WTC11 (cell line): ENCODE results near the gene SMO. TPM values are rescaled to one million over a fixed set of nuclear protein-coding genes. Genes with fewer than 3 reads are reported as not detected.

Experiments
- ATAC-seq: fragments of 200-7000 bp; cut with Tn5 transposase; 2 replicates; pipeline ENCODE4 v1.10.0; 2021; ENCODE audit warnings: mild to moderate bottlenecking, moderate library complexity
- CTCF ChIA-PET: fragments of 300-600 bp; sonication (Branson Sonifier 250); formaldehyde crosslinking; loops from one replicate; lab custom pipeline; 2021; ENCODE audit warnings: antibody characterized with exemption; lab: Charles Lee
- POLR2A ChIA-PET: fragments of 350-600 bp; sonication (Branson Sonifier 250); formaldehyde crosslinking; loops from one replicate; lab custom pipeline; 2021; ENCODE audit warnings: antibody characterized with exemption; lab: Charles Lee
- DNase-seq: peaks from one replicate; pipeline ENCODE4 v3.0.0; 2021; ENCODE audit warnings: low spot score
- H3K27ac Mint-ChIP-seq: 2 replicates; pipeline ENCODE4 v1.8.0; 2021; ENCODE audit warnings: mixed read lengths
- H3K27me3 Mint-ChIP-seq: 2 replicates; pipeline ENCODE4 v1.8.0; 2021; ENCODE audit warnings: low read depth, mild to moderate bottlenecking, moderate library complexity, mixed read lengths
- H3K36me3 Mint-ChIP-seq: 2 replicates; pipeline ENCODE4 v1.8.0; 2021; ENCODE audit warnings: mixed read lengths
- H3K4me1 Mint-ChIP-seq: 2 replicates; pipeline ENCODE4 v1.8.0; 2022; ENCODE audit warnings: mixed read lengths
- H3K4me3 Mint-ChIP-seq: 2 replicates; pipeline ENCODE4 v1.8.0; 2021; ENCODE audit warnings: mild to moderate bottlenecking, moderate library complexity, mixed read lengths
- H3K9me3 Mint-ChIP-seq: 2 replicates; pipeline ENCODE4 v1.8.0; 2021; ENCODE audit warnings: mixed read lengths
- ATF1 ChIP-seq: sonication (generic); formaldehyde crosslinking; IDR thresholded peaks from 2 replicates; pipeline ENCODE4 v1.8.1; 2023; ENCODE audit warnings: mild to moderate bottlenecking, moderate library complexity, missing genetic modification reagents
- CBFB ChIP-seq: sonication (generic); formaldehyde crosslinking; IDR thresholded peaks from 2 replicates; pipeline ENCODE4 v1.8.1; 2022; ENCODE audit warnings: mild to moderate bottlenecking, low read depth, missing genetic modification reagents
- FOXK1 ChIP-seq: sonication (generic); formaldehyde crosslinking; IDR thresholded peaks from 2 replicates; pipeline ENCODE4 v1.8.0; 2022; ENCODE audit warnings: mild to moderate bottlenecking, moderate library complexity, missing genetic modification reagents
- MAX ChIP-seq: sonication (generic); formaldehyde crosslinking; IDR thresholded peaks from 2 replicates; pipeline ENCODE4 v1.8.0; 2022; ENCODE audit warnings: mild to moderate bottlenecking, missing genetic modification reagents
- NR1H2 ChIP-seq: sonication (generic); formaldehyde crosslinking; IDR thresholded peaks from 2 replicates; pipeline ENCODE4 v1.9.0; 2021; ENCODE audit warnings: mild to moderate bottlenecking, moderate library complexity, missing genetic modification reagents
- NR3C1 ChIP-seq: sonication (generic); formaldehyde crosslinking; conservative IDR thresholded peaks from 2 replicates; pipeline ENCODE4 v1.8.1; 2023; ENCODE audit warnings: low read depth, mild to moderate bottlenecking, missing genetic modification reagents
- SP1 ChIP-seq: sonication (generic); formaldehyde crosslinking; conservative IDR thresholded peaks from 2 replicates; pipeline ENCODE4 v1.8.1; 2022; ENCODE audit warnings: missing genetic modification reagents
- USF1 ChIP-seq: sonication (generic); formaldehyde crosslinking; IDR thresholded peaks from 2 replicates; pipeline ENCODE4 v1.8.0; 2022; ENCODE audit warnings: mild to moderate bottlenecking, missing genetic modification reagents
- ZNF121 ChIP-seq: sonication (generic); formaldehyde crosslinking; IDR thresholded peaks from 2 replicates; pipeline ENCODE4 v1.8.0; 2023; ENCODE audit warnings: missing genetic modification reagents
- ZNF138 ChIP-seq: sonication (generic); formaldehyde crosslinking; conservative IDR thresholded peaks from 2 replicates; pipeline ENCODE4 v1.8.1; 2022; ENCODE audit warnings: mild to moderate bottlenecking, moderate library complexity, missing genetic modification reagents
- ZNF232 ChIP-seq: sonication (generic); formaldehyde crosslinking; IDR thresholded peaks from 2 replicates; pipeline ENCODE4 v1.8.0; 2022; ENCODE audit warnings: mild to moderate bottlenecking, missing genetic modification reagents
- ZNF263 ChIP-seq: sonication (generic); formaldehyde crosslinking; IDR thresholded peaks from 2 replicates; pipeline ENCODE4 v1.8.1; 2022; ENCODE audit warnings: low read depth, mild to moderate bottlenecking, moderate library complexity, missing genetic modification reagents
- total RNA-seq: library from RNA; stranded (reverse); gene quantifications from 3 replicates; pipeline ENCODE4 v1.2.3, GENCODE V29; 2021
- TF ChIP-seq, protein P1 (sequence below): fragments of 250-450 bp; sonication (Bioruptor Pico); IDR thresholded peaks from 2 replicates; pipeline ENCODE4 v1.9.0; 2021; ENCODE audit warnings: mild to moderate bottlenecking, borderline replicate concordance
- TF ChIP-seq, protein P2 (sequence below): sonication (generic); formaldehyde crosslinking; IDR thresholded peaks from 2 replicates; pipeline ENCODE4 v1.8.0; 2022; ENCODE audit warnings: missing genetic modification reagents
- TF ChIP-seq, protein P3 (sequence below): fragments of 250-450 bp; sonication (Bioruptor Pico); IDR thresholded peaks from 2 replicates; pipeline ENCODE4 v1.9.0; 2021; ENCODE audit warnings: mild to moderate bottlenecking
- TF ChIP-seq, protein P4 (sequence below): sonication (generic); formaldehyde crosslinking; conservative IDR thresholded peaks from 2 replicates; pipeline ENCODE4 v1.8.1; 2023; ENCODE audit warnings: mild to moderate bottlenecking, low read depth, missing genetic modification reagents, moderate library complexity
- TF ChIP-seq, protein P5 (sequence below): fragments of 250-450 bp; sonication (Bioruptor Pico); IDR thresholded peaks from 2 replicates; pipeline ENCODE4 v2.1.2; 2022; ENCODE audit warnings: mild to moderate bottlenecking, moderate library complexity

The SMO gene
- total RNA-seq, 1 experiment from 2014 or later: 56.9 TPM

GRCh38 chr7:129176916-129177710, 11.3 kb upstream of the SMO start:
- no peak for TF ChIP-seq ZNF121 (CRISPR knock-in tag)
- Mint-ChIP-seq H3K27me3 (no peaks in the 10 kb centered on the region; the same call in 1 of the 2 replicates), H3K4me3 (no peak overlapping the region), H3K36me3 (peaks cover 4% of the 10 kb centered on the region), H3K9me3 (peaks cover 12% of the 10 kb centered on the region), H3K4me1 (no peaks in the 10 kb centered on the region), H3K27ac (no peak overlapping the region)
- ChIA-PET POLR2A (interaction anchor here (0.7 kb wide), 1 partner anchor 149 kb away, joined by 5 read pairs; no protein-coding TSS in a partner anchor), CTCF (no interaction called here)
- DNase-seq: no peak
- no peak for ATAC-seq

GRCh38 chr7:129184981-129185670, 3.3 kb upstream of the SMO start:
- H3K27me3 Mint-ChIP-seq: peaks cover 30% of the 10 kb centered on the region

GRCh38 chr7:129186749-129187260, 1.6 kb upstream of the SMO start:
- no peak for DNase-seq
- no peak for ATAC-seq
- no peak overlapping the region for H3K27ac Mint-ChIP-seq
- H3K9me3 Mint-ChIP-seq: no peaks in the 10 kb centered on the region
- peaks cover 34% of the 10 kb centered on the region for H3K4me1 Mint-ChIP-seq
- ChIA-PET CTCF (no interaction called here), POLR2A (no interaction called here)
- H3K27me3 Mint-ChIP-seq: peaks cover 30% of the 10 kb centered on the region
- no peaks in the 10 kb centered on the region for H3K36me3 Mint-ChIP-seq
- no peak overlapping the region; the same call in 1 of the 2 replicates for H3K4me3 Mint-ChIP-seq
- TF ChIP-seq USF1 (CRISPR knock-in tag) (no peak), ZNF263 (CRISPR knock-in tag) (no peak), NR1H2 (CRISPR knock-in tag) (no peak), ATF1 (no peak)
- TF ChIP-seq, protein P1, sequence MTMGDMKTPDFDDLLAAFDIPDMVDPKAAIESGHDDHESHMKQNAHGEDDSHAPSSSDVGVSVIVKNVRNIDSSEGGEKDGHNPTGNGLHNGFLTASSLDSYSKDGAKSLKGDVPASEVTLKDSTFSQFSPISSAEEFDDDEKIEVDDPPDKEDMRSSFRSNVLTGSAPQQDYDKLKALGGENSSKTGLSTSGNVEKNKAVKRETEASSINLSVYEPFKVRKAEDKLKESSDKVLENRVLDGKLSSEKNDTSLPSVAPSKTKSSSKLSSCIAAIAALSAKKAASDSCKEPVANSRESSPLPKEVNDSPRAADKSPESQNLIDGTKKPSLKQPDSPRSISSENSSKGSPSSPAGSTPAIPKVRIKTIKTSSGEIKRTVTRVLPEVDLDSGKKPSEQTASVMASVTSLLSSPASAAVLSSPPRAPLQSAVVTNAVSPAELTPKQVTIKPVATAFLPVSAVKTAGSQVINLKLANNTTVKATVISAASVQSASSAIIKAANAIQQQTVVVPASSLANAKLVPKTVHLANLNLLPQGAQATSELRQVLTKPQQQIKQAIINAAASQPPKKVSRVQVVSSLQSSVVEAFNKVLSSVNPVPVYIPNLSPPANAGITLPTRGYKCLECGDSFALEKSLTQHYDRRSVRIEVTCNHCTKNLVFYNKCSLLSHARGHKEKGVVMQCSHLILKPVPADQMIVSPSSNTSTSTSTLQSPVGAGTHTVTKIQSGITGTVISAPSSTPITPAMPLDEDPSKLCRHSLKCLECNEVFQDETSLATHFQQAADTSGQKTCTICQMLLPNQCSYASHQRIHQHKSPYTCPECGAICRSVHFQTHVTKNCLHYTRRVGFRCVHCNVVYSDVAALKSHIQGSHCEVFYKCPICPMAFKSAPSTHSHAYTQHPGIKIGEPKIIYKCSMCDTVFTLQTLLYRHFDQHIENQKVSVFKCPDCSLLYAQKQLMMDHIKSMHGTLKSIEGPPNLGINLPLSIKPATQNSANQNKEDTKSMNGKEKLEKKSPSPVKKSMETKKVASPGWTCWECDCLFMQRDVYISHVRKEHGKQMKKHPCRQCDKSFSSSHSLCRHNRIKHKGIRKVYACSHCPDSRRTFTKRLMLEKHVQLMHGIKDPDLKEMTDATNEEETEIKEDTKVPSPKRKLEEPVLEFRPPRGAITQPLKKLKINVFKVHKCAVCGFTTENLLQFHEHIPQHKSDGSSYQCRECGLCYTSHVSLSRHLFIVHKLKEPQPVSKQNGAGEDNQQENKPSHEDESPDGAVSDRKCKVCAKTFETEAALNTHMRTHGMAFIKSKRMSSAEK (CRISPR knock-in tag): no peak
- TF ChIP-seq, protein P2, sequence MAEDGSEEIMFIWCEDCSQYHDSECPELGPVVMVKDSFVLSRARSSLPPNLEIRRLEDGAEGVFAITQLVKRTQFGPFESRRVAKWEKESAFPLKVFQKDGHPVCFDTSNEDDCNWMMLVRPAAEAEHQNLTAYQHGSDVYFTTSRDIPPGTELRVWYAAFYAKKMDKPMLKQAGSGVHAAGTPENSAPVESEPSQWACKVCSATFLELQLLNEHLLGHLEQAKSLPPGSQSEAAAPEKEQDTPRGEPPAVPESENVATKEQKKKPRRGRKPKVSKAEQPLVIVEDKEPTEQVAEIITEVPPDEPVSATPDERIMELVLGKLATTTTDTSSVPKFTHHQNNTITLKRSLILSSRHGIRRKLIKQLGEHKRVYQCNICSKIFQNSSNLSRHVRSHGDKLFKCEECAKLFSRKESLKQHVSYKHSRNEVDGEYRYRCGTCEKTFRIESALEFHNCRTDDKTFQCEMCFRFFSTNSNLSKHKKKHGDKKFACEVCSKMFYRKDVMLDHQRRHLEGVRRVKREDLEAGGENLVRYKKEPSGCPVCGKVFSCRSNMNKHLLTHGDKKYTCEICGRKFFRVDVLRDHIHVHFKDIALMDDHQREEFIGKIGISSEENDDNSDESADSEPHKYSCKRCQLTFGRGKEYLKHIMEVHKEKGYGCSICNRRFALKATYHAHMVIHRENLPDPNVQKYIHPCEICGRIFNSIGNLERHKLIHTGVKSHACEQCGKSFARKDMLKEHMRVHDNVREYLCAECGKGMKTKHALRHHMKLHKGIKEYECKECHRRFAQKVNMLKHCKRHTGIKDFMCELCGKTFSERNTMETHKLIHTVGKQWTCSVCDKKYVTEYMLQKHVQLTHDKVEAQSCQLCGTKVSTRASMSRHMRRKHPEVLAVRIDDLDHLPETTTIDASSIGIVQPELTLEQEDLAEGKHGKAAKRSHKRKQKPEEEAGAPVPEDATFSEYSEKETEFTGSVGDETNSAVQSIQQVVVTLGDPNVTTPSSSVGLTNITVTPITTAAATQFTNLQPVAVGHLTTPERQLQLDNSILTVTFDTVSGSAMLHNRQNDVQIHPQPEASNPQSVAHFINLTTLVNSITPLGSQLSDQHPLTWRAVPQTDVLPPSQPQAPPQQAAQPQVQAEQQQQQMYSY (CRISPR knock-in tag): no peak

More at GRCh38 chr7:129184981-129185670, 3.3 kb upstream of the SMO start:
- peaks cover 20% of the 10 kb centered on the region for H3K4me1 Mint-ChIP-seq
- H3K36me3 Mint-ChIP-seq: no peaks in the 10 kb centered on the region
- H3K27ac Mint-ChIP-seq: no peak overlapping the region
- no peak for ATAC-seq
- ChIA-PET CTCF (no interaction called here), POLR2A (no interaction called here)
- no peak overlapping the region for H3K4me3 Mint-ChIP-seq
- peaks cover 7% of the 10 kb centered on the region for H3K9me3 Mint-ChIP-seq
- TF ChIP-seq ZNF232 (no peak), CBFB (CRISPR knock-in tag) (no peak), MAX (CRISPR knock-in tag) (no peak), NR3C1 (no peak), ZNF138 (CRISPR knock-in tag) (no peak), FOXK1 (CRISPR knock-in tag) (no peak), SP1 (CRISPR knock-in tag) (no peak)
- TF ChIP-seq, protein P3, sequence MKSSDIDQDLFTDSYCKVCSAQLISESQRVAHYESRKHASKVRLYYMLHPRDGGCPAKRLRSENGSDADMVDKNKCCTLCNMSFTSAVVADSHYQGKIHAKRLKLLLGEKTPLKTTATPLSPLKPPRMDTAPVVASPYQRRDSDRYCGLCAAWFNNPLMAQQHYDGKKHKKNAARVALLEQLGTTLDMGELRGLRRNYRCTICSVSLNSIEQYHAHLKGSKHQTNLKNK: no peak
- TF ChIP-seq, protein P4, sequence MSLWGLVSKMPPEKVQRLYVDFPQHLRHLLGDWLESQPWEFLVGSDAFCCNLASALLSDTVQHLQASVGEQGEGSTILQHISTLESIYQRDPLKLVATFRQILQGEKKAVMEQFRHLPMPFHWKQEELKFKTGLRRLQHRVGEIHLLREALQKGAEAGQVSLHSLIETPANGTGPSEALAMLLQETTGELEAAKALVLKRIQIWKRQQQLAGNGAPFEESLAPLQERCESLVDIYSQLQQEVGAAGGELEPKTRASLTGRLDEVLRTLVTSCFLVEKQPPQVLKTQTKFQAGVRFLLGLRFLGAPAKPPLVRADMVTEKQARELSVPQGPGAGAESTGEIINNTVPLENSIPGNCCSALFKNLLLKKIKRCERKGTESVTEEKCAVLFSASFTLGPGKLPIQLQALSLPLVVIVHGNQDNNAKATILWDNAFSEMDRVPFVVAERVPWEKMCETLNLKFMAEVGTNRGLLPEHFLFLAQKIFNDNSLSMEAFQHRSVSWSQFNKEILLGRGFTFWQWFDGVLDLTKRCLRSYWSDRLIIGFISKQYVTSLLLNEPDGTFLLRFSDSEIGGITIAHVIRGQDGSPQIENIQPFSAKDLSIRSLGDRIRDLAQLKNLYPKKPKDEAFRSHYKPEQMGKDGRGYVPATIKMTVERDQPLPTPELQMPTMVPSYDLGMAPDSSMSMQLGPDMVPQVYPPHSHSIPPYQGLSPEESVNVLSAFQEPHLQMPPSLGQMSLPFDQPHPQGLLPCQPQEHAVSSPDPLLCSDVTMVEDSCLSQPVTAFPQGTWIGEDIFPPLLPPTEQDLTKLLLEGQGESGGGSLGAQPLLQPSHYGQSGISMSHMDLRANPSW: no peak
- TF ChIP-seq, protein P5, sequence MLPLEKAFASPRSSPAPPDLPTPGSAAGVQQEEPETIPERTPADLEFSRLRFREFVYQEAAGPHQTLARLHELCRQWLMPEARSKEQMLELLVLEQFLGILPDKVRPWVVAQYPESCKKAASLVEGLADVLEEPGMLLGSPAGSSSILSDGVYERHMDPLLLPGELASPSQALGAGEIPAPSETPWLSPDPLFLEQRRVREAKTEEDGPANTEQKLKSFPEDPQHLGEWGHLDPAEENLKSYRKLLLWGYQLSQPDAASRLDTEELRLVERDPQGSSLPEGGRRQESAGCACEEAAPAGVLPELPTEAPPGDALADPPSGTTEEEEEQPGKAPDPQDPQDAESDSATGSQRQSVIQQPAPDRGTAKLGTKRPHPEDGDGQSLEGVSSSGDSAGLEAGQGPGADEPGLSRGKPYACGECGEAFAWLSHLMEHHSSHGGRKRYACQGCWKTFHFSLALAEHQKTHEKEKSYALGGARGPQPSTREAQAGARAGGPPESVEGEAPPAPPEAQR (CRISPR knock-in tag): no peak
- DNase-seq: no peak
